ENCODE measurements around the gene XRN1. TPM values are rescaled to one million over a fixed set of nuclear protein-coding genes. Genes with fewer than 3 reads are reported as not detected.

XRN1 gene
- 27.0 to 39.2 TPM (median 33.2 TPM) in 3 replicates for total RNA-seq
- long read RNA-seq, full-length matches to known transcripts = 3 of 9 reads
- long read RNA-seq, partial matches to known transcripts = 3 of 9 reads
- long read RNA-seq, other reads (novel, unspliced or antisense) = 3 of 9 reads

GRCh38 chr3:142447852-142448823 is at the start of gene XRN1:
XRN1 (minus strand) TSS chr3:142448037; CDS start chr3:142447944, 93 bp downstream.
- Mint-ChIP-seq H3K27ac (ENCODE audit: unreplicated experiment) (peak within 1 kb of the TSS; percentile 100), H3K27me3 (ENCODE audit: low read depth) (no peaks in the 10 kb centered on the region), H3K4me1 (ENCODE audit: low read depth) (peaks cover 34% of the 10 kb centered on the region), H3K4me3 (ENCODE audit: unreplicated experiment) (peak within 1 kb of the TSS; percentile 98), H3K36me3 (ENCODE audit: low read depth) (peaks cover 2% of the 10 kb centered on the region), H3K9me3 (ENCODE audit: low read depth) (no peaks in the 10 kb centered on the region)
- no peak for TF ChIP-seq CTCF (IDR thresholded peaks at IDR 0.05)
- peak; percentile 97 for DNase-seq (ENCODE audit: low spot score)

GRCh38 chr3:142495103-142495502 is 47.3 kb upstream of the XRN1 start:
- H3K27ac Mint-ChIP-seq (ENCODE audit: unreplicated experiment) = no peak overlapping the region
- no peak for TF ChIP-seq CTCF (IDR thresholded peaks at IDR 0.05)
- no peak for DNase-seq (ENCODE audit: low spot score)
- no peaks in the 10 kb centered on the region for H3K27me3 Mint-ChIP-seq (ENCODE audit: low read depth)
- no peak overlapping the region for H3K4me3 Mint-ChIP-seq (ENCODE audit: unreplicated experiment)
- H3K9me3 Mint-ChIP-seq (ENCODE audit: low read depth) = no peaks in the 10 kb centered on the region
- H3K36me3 Mint-ChIP-seq (ENCODE audit: low read depth) = peaks cover 32% of the 10 kb centered on the region
- peaks cover 8% of the 10 kb centered on the region for H3K4me1 Mint-ChIP-seq (ENCODE audit: low read depth)

- no peak overlapping the region for H3K27ac Mint-ChIP-seq (ENCODE audit: unreplicated experiment)
- no peak overlapping the region for H3K4me3 Mint-ChIP-seq (ENCODE audit: unreplicated experiment)
- H3K9me3 Mint-ChIP-seq (ENCODE audit: low read depth) = no peaks in the 10 kb centered on the region
- DNase-seq (ENCODE audit: low spot score) = no peak
- H3K27me3 Mint-ChIP-seq (ENCODE audit: low read depth) = no peaks in the 10 kb centered on the region
- no peaks in the 10 kb centered on the region for H3K4me1 Mint-ChIP-seq (ENCODE audit: low read depth)
- no peak for TF ChIP-seq CTCF (IDR thresholded peaks at IDR 0.05)
- peaks cover 39% of the 10 kb centered on the region for H3K36me3 Mint-ChIP-seq (ENCODE audit: low read depth)
Observed at GRCh38 chr3:142492184-142492583, 44.3 kb upstream of the XRN1 start.

GRCh38 chr3:142489572-142490323 is 41.9 kb upstream of the XRN1 start:
- Mint-ChIP-seq H3K4me3 (ENCODE audit: unreplicated experiment) (no peak overlapping the region), H3K9me3 (ENCODE audit: low read depth) (no peaks in the 10 kb centered on the region), H3K36me3 (ENCODE audit: low read depth) (peaks cover 37% of the 10 kb centered on the region), H3K27ac (ENCODE audit: unreplicated experiment) (no peak overlapping the region), H3K27me3 (ENCODE audit: low read depth) (no peaks in the 10 kb centered on the region), H3K4me1 (ENCODE audit: low read depth) (no peaks in the 10 kb centered on the region)
- TF ChIP-seq CTCF (IDR thresholded peaks at IDR 0.05) = no peak
- no peak for DNase-seq (ENCODE audit: low spot score)

- no peak for DNase-seq (ENCODE audit: low spot score)
- Mint-ChIP-seq H3K9me3 (ENCODE audit: low read depth) (peaks cover 7% of the 10 kb centered on the region), H3K4me3 (ENCODE audit: unreplicated experiment) (no peak overlapping the region), H3K36me3 (ENCODE audit: low read depth) (peaks cover 45% of the 10 kb centered on the region), H3K27ac (ENCODE audit: unreplicated experiment) (no peak overlapping the region), H3K4me1 (ENCODE audit: low read depth) (no peaks in the 10 kb centered on the region), H3K27me3 (ENCODE audit: low read depth) (no peaks in the 10 kb centered on the region)
- TF ChIP-seq CTCF (IDR thresholded peaks at IDR 0.05) = no peak
Observed at GRCh38 chr3:142484912-142485435, 37.1 kb upstream of the XRN1 start.
